DND-41 (cell line): ENCODE data around the gene SETD9.
A peak's percentile ranks its signal among the peaks of the same experiment; 100 is the strongest.

Source experiments
- ATAC-seq: fragments of 200-7000 bp; cut with Tn5 transposase; 3 replicates; pipeline ENCODE4 v1.9.1; 2021; ENCODE audit warnings: low read depth; ENCODE audit not compliant: insufficient read depth
- DNase-seq: peaks from one replicate; pipeline ENCODE4 v3.0.0-alpha.2; 2020
- H2AFZ ChIP-seq: 2 replicates; pipeline ENCODE4 v1.6.0; 2012; ENCODE audit warnings: low read depth, low read length
- H3K27ac ChIP-seq: 2 replicates; pipeline ENCODE4 v1.5.1; 2012; ENCODE audit warnings: low read length, inconsistent platforms
- H3K27me3 ChIP-seq: fragments of 200-600 bp; sonication (generic); 2 replicates; pipeline ENCODE4 v1.6.0; 2012; ENCODE audit warnings: low read length, mild to moderate bottlenecking, inconsistent platforms; ENCODE audit not compliant: insufficient read depth, poor library complexity
- H3K36me3 ChIP-seq: 2 replicates; pipeline ENCODE4 v1.5.1; 2012; ENCODE audit warnings: low read length, inconsistent platforms; ENCODE audit not compliant: insufficient read depth
- H3K4me1 ChIP-seq: 2 replicates; pipeline ENCODE4 v1.5.1; 2012; ENCODE audit warnings: mild to moderate bottlenecking, low read length; ENCODE audit not compliant: insufficient read depth
- H3K4me2 ChIP-seq: 2 replicates; pipeline ENCODE4 v1.6.0; 2012; ENCODE audit warnings: mild to moderate bottlenecking, moderate library complexity, low read length, inconsistent platforms; ENCODE audit not compliant: insufficient read depth
- H3K4me3 ChIP-seq, 2 experiments: fragments of 200-600 bp in 1 of 2; shearing (Covaris generic) in 1 of 2; 2 replicates each; pipeline ENCODE4 v1.5.1; 2012 to 2016; ENCODE audit warnings: inconsistent platforms in 2 of 2, low read length in 2 of 2, mild to moderate bottlenecking in 2 of 2, low read depth in 1 of 2, moderate library complexity in 1 of 2
- H3K79me2 ChIP-seq: 2 replicates; pipeline ENCODE4 v1.6.0; 2012; ENCODE audit warnings: low read length, inconsistent platforms; ENCODE audit not compliant: insufficient read depth
- H3K9ac ChIP-seq: 2 replicates; pipeline ENCODE4 v1.6.0; 2012; ENCODE audit warnings: low read depth, mild to moderate bottlenecking, inconsistent platforms, low read length, moderate library complexity
- H3K9me3 ChIP-seq: 2 replicates; pipeline ENCODE4 v1.5.1; 2012; ENCODE audit warnings: low read length, moderate library complexity, mild to moderate bottlenecking, inconsistent platforms; ENCODE audit not compliant: insufficient read depth, severe bottlenecking
- H4K20me1 ChIP-seq: 2 replicates; pipeline ENCODE4 v1.6.0; 2012; ENCODE audit warnings: low read length; ENCODE audit not compliant: insufficient read depth
- EZH2 ChIP-seq: IDR thresholded peaks from 3 replicates; pipeline ENCODE4 v1.6.1; 2012; ENCODE audit warnings: borderline replicate concordance, low read depth, mild to moderate bottlenecking, moderate library complexity, low read length, inconsistent platforms; ENCODE audit not compliant: severe bottlenecking
- TF ChIP-seq, protein P1 (sequence below): IDR thresholded peaks from 2 replicates; pipeline ENCODE4 v1.5.1; 2012; ENCODE audit warnings: borderline replicate concordance, low read length, moderate library complexity, mild to moderate bottlenecking; ENCODE audit not compliant: poor library complexity, severe bottlenecking; ENCODE audit errors: extremely low read depth

The SETD9 gene, protein sequence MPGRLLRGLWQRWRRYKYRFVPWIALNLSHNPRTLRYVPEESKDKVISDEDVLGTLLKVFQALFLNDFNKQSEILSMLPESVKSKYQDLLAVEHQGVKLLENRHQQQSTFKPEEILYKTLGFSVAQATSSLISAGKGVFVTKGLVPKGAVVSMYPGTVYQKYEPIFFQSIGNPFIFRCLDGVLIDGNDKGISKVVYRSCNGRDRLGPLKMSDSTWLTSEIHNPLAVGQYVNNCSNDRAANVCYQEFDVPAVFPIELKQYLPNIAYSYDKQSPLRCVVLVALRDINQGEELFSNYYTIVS

DNA sequence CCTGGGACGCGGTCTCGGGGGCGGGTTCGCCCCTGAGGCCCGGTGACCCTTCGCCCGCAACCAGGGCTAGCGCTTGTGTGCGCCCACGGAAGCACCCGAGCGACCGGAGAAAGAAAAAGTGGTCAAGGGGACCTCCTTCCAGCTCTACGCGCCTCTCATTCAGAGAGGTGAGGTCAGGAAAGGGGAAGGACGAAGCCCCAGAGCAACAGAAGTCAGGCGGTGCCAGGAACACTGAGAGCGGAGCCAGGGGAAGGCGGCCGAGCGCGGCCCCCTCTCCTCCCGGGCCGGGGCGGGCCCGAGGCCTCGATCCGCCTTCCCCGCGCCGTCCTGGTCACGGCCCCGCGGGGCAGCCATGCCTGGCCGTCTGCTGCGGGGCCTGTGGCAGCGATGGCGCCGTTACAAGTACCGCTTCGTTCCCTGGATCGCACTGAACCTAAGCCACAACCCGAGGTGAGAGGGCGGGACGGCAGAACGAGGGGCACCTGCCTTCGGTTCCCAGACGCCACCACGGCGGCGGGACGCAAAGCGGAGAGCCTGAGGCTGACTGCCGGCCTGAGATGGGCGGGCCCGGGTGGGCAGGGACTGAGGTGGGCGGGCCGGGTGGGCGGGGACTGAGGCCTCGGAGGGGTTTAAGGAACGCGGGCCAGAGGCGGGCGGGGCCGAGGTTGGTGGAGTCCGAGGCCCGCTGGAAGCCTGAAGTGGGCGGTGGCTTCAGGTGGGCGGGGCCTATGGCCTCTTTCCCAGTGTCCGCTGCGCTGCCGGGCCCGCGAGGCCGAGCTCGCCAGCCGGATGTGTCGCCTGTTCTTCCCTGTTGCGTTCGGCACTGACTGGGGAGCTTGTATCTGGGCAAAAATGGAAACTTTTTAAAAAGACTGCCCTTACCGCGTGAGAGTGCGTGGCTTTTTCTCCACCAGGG, at the start of gene SETD9:
Gene SETD9, plus strand, starts transcription at position 303 of the 916 bp plus-strand sequence. Its CDS starts 50 bp downstream, at position 353.
- Histone ChIP-seq H3K27ac (peak within 1 kb of the TSS; percentile 88), H3K4me3 (peak within 1 kb of the TSS; percentile 69 to 76), H3K4me2 (peak within 1 kb of the TSS; percentile 89), H3K27me3 (no peaks in the 10 kb centered on the region), H3K36me3 (no peaks in the 10 kb centered on the region), H3K9ac (peak within 1 kb of the TSS; percentile 73), H3K9me3 (no peaks in the 10 kb centered on the region), H3K4me1 (peaks cover 25% of the 10 kb centered on the region), H4K20me1 (no peaks in the 10 kb centered on the region), H3K79me2 (no peaks in the 10 kb centered on the region), H2AFZ (peak within 1 kb of the TSS; percentile 93)
- DNase-seq (peak; percentile 93), ATAC-seq (peak; percentile 84)
- no peak for TF ChIP-seq EZH2

DNA sequence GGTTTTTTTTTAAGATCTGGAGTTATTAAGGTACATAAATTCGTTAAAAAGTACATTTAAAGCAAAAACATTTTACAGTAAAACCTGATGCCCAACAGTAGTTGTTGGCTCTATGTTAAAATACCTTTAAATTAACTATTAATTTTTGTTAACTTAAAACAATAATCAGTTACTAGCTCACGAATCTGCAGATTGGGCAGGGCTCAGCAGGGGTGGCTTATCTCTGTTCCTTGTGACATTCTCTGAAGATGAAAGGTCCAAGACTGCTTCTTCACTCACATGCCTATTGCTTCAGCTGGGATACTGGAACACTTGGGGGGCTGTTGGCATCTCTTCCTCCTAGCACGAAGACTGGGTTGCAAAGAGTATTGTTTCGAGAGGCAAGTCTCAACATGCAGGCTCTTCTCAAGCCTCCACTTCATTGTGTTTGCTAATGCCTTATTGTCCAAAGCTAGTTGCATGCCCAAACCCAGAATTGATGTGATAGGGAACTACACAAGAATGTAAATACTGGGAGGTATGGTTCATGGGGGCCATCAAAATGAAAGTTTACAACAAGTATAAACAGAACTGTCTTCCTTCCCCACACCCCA, 47.4 kb upstream of the SETD9 start:
- Histone ChIP-seq H2AFZ (no peak overlapping the region), H4K20me1 (no peaks in the 10 kb centered on the region), H3K79me2 (no peaks in the 10 kb centered on the region), H3K4me2 (no peak overlapping the region), H3K27ac (no peak overlapping the region), H3K9me3 (no peaks in the 10 kb centered on the region), H3K4me3 (no peak overlapping the region), H3K36me3 (no peaks in the 10 kb centered on the region), H3K9ac (no peak overlapping the region), H3K4me1 (no peaks in the 10 kb centered on the region), H3K27me3 (no peaks in the 10 kb centered on the region)
- DNase-seq (no peak), ATAC-seq (no peak)
- TF ChIP-seq EZH2: no peak
- TF ChIP-seq, protein P1, sequence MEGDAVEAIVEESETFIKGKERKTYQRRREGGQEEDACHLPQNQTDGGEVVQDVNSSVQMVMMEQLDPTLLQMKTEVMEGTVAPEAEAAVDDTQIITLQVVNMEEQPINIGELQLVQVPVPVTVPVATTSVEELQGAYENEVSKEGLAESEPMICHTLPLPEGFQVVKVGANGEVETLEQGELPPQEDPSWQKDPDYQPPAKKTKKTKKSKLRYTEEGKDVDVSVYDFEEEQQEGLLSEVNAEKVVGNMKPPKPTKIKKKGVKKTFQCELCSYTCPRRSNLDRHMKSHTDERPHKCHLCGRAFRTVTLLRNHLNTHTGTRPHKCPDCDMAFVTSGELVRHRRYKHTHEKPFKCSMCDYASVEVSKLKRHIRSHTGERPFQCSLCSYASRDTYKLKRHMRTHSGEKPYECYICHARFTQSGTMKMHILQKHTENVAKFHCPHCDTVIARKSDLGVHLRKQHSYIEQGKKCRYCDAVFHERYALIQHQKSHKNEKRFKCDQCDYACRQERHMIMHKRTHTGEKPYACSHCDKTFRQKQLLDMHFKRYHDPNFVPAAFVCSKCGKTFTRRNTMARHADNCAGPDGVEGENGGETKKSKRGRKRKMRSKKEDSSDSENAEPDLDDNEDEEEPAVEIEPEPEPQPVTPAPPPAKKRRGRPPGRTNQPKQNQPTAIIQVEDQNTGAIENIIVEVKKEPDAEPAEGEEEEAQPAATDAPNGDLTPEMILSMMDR: no peak

DNA sequence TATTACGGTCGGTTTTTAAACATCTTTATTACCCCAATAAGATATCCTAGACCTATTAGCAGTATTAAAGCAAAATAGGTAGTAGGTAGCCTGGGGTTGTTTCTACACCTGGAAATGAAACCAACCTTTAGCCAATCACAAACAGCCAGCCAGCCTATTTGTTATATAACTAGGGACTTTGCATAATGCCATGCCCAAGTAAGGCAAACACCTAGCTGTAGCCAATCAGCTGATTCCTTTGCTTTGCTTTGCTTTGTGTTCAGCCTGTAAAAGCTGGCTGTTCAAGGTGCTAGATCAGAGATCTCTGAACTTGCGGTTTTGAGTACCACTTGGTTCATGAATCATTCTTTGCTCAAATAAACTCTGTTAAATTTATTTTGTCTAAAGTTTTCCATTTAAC, 46.5 kb upstream of the SETD9 start:
- Histone ChIP-seq H3K4me3 (no peak overlapping the region), H3K9ac (no peak overlapping the region), H3K9me3 (no peaks in the 10 kb centered on the region), H3K27ac (no peak overlapping the region), H3K36me3 (no peaks in the 10 kb centered on the region), H4K20me1 (no peaks in the 10 kb centered on the region), H3K79me2 (no peaks in the 10 kb centered on the region), H2AFZ (no peak overlapping the region), H3K27me3 (no peaks in the 10 kb centered on the region), H3K4me1 (no peaks in the 10 kb centered on the region), H3K4me2 (no peak overlapping the region)
- ATAC-seq (no peak), DNase-seq (no peak)
- TF ChIP-seq, protein P1: no peak
- TF ChIP-seq EZH2: no peak

DNA sequence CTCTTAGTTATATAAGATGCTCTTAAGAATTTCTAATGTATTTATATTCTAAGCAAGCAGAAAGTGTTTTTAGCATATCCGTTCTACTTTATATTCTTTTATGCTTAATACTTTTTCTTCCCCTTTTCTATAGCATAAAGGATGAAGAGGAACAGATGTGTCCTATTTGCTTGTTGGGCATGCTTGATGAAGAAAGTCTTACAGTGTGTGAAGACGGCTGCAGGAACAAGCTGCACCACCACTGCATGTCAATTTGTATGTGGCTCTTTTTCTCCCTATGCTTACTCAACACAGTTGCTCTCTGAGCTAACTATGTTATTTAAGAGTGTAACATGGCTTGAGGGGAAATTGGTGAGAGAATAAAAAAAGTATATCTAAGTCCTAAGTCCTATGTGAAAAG, 37.6 kb upstream of the SETD9 start:
- Histone ChIP-seq H3K4me2 (no peak overlapping the region), H2AFZ (no peak overlapping the region), H3K27me3 (no peaks in the 10 kb centered on the region), H3K4me3 (no peak overlapping the region), H3K36me3 (peaks cover 9% of the 10 kb centered on the region; the same call in 1 of the 2 replicates), H3K27ac (no peak overlapping the region), H3K79me2 (no peaks in the 10 kb centered on the region), H3K9ac (no peak overlapping the region), H3K4me1 (no peaks in the 10 kb centered on the region), H4K20me1 (no peaks in the 10 kb centered on the region), H3K9me3 (no peaks in the 10 kb centered on the region)
- TF ChIP-seq, protein P1: no peak
- no peak for TF ChIP-seq EZH2
- DNase-seq: no peak
- ATAC-seq: no peak
